Glutamatergic neuron (in vitro differentiated cells): ENCODE data around the gene ADGRE1. TPM values are rescaled to one million over a fixed set of nuclear protein-coding genes. Genes with fewer than 3 reads are reported as not detected.

ENCODE experiments used
- DNase-seq: peaks from one replicate; pipeline ENCODE4 v3.0.0; 2022
- H3K27ac Mint-ChIP-seq: one replicate; pipeline ENCODE4 v1.8.0; 2020; ENCODE audit warnings: mild to moderate bottlenecking, mixed read lengths, inconsistent platforms; ENCODE audit not compliant: unreplicated experiment
- H3K27me3 Mint-ChIP-seq: one replicate; pipeline ENCODE4 v1.8.0; 2020; ENCODE audit warnings: mild to moderate bottlenecking, moderate library complexity, mixed read lengths, inconsistent platforms; ENCODE audit not compliant: unreplicated experiment
- H3K36me3 Mint-ChIP-seq: one replicate; pipeline ENCODE4 v1.8.0; 2020; ENCODE audit warnings: mild to moderate bottlenecking, mixed read lengths, inconsistent platforms; ENCODE audit not compliant: unreplicated experiment
- H3K4me1 Mint-ChIP-seq: one replicate; pipeline ENCODE4 v1.8.0; 2020; ENCODE audit warnings: mild to moderate bottlenecking, low read depth, mixed read lengths, inconsistent platforms; ENCODE audit not compliant: unreplicated experiment
- H3K4me3 Mint-ChIP-seq: one replicate; pipeline ENCODE4 v1.8.0; 2020; ENCODE audit warnings: mild to moderate bottlenecking, mixed read lengths, inconsistent platforms; ENCODE audit not compliant: unreplicated experiment
- H3K9me3 Mint-ChIP-seq: one replicate; pipeline ENCODE4 v1.8.0; 2020; ENCODE audit warnings: mild to moderate bottlenecking, moderate library complexity, mixed read lengths, inconsistent platforms; ENCODE audit not compliant: unreplicated experiment
- CTCF ChIP-seq: fragments of 200-600 bp; sonication (generic); IDR thresholded peaks from one replicate; pipeline ENCODE4 v1.5.0; 2021; ENCODE audit not compliant: partially characterized antibody, unreplicated experiment
- total RNA-seq: library from RNA; stranded (reverse); fragmentation: NEBNext Ultra II Directional; extraction: Animal tissue kit (Norgen Biotek cat#: 25700); gene quantifications from one replicate; pipeline ENCODE4 v1.2.1, GENCODE V29; 2021; ENCODE audit not compliant: unreplicated experiment

Gene ADGRE1
- total RNA-seq, 1 donor from 2014 or later: not detected

- peaks cover 1% of the 10 kb centered on the region for H3K9me3 Mint-ChIP-seq
- no peak for TF ChIP-seq CTCF
- no peaks in the 10 kb centered on the region for H3K4me1 Mint-ChIP-seq
- DNase-seq: no peak
- H3K27me3 Mint-ChIP-seq: peaks cover 2% of the 10 kb centered on the region
- H3K4me3 Mint-ChIP-seq: no peak overlapping the region
- no peaks in the 10 kb centered on the region for H3K36me3 Mint-ChIP-seq
- H3K27ac Mint-ChIP-seq: no peak overlapping the region
Observed at GRCh38 chr19:6958791-6959190, 71.4 kb downstream of the ADGRE1 start.

GRCh38 chr19:6963244-6963852, 76.0 kb downstream of the ADGRE1 start:
- no peak for TF ChIP-seq CTCF
- Mint-ChIP-seq H3K27me3 (peaks cover 2% of the 10 kb centered on the region), H3K4me1 (no peaks in the 10 kb centered on the region), H3K36me3 (no peaks in the 10 kb centered on the region), H3K27ac (no peak overlapping the region), H3K9me3 (peaks cover 3% of the 10 kb centered on the region), H3K4me3 (no peak overlapping the region)
- DNase-seq: no peak

GRCh38 chr19:6963937-6964336, 76.6 kb downstream of the ADGRE1 start:
- H3K27ac Mint-ChIP-seq: no peak overlapping the region
- TF ChIP-seq CTCF: no peak
- H3K4me1 Mint-ChIP-seq: no peaks in the 10 kb centered on the region
- DNase-seq: no peak
- no peak overlapping the region for H3K4me3 Mint-ChIP-seq
- H3K36me3 Mint-ChIP-seq: no peaks in the 10 kb centered on the region
- peaks cover 2% of the 10 kb centered on the region for H3K27me3 Mint-ChIP-seq
- H3K9me3 Mint-ChIP-seq: peaks cover 3% of the 10 kb centered on the region

GRCh38 chr19:6967967-6968366, 80.6 kb downstream of the ADGRE1 start:
- no peak overlapping the region for H3K27ac Mint-ChIP-seq
- peaks cover 5% of the 10 kb centered on the region for H3K9me3 Mint-ChIP-seq
- H3K27me3 Mint-ChIP-seq: peaks cover 2% of the 10 kb centered on the region
- no peak for DNase-seq
- TF ChIP-seq CTCF: no peak
- H3K4me3 Mint-ChIP-seq: no peak overlapping the region
- H3K4me1 Mint-ChIP-seq: no peaks in the 10 kb centered on the region
- no peaks in the 10 kb centered on the region for H3K36me3 Mint-ChIP-seq

GRCh38 chr19:6969490-6969889, 82.1 kb downstream of the ADGRE1 start:
- Mint-ChIP-seq H3K36me3 (no peaks in the 10 kb centered on the region), H3K9me3 (peaks cover 5% of the 10 kb centered on the region), H3K4me1 (no peaks in the 10 kb centered on the region), H3K4me3 (no peak overlapping the region), H3K27me3 (peaks cover 2% of the 10 kb centered on the region), H3K27ac (no peak overlapping the region)
- no peak for TF ChIP-seq CTCF
- no peak for DNase-seq
